B cell (primary cell): ENCODE results near the gene CTNNBL1. TPM values are rescaled to one million over a fixed set of nuclear protein-coding genes. Genes with fewer than 3 reads are reported as not detected.

Experiments
- ATAC-seq: fragments of 200-7000 bp; cut with Tn5 transposase; one replicate; pipeline ENCODE4 v1.10.0; 2021; ENCODE audit warnings: low read depth, mild to moderate bottlenecking, moderate number of reproducible peaks, moderate library complexity
- CTCF ChIA-PET: fragments of 350-600 bp; sonication (Branson Sonifier 250); formaldehyde crosslinking; loops from one replicate; lab custom pipeline; 2021; ENCODE audit warnings: antibody characterized with exemption, inconsistent platforms; lab: Charles Lee
- POLR2A ChIA-PET: fragments of 350-600 bp; sonication (Branson Sonifier 250); formaldehyde crosslinking; loops from one replicate; lab custom pipeline; 2021; ENCODE audit warnings: antibody characterized with exemption; lab: Charles Lee
- DNase-seq: peaks from one replicate; pipeline ENCODE4 v3.0.0; 2013
- H2AFZ ChIP-seq: 2 replicates; pipeline ENCODE4 v1.6.1; 2012; ENCODE audit warnings: mild to moderate bottlenecking, low read depth, low read length; ENCODE audit not compliant: insufficient read depth, poor library complexity, severe bottlenecking
- H3K27ac ChIP-seq, 2 donors: 1 replicate in 1 of 2; 2 replicates in 1 of 2; pipeline ENCODE4 v1.5.1; 2012 to 2013; ENCODE audit warnings: low read length in 2 of 2, mild to moderate bottlenecking in 2 of 2, moderate library complexity in 1 of 2
- H3K27me3 ChIP-seq, 4 experiments: fragments of 200-600 bp in 1 of 4; sonication (generic) in 1 of 4; replicated peaks in 1 of 4; 1 replicate in 2 of 4; 2 replicates in 2 of 4; pipeline versions ENCODE4 v1.6.1 to v1.7.0; 2013 to 2016; ENCODE audit warnings: low read length in 3 of 4, mild to moderate bottlenecking in 2 of 4, mixed read lengths in 1 of 4, moderate library complexity in 1 of 4; ENCODE audit not compliant: insufficient read depth in 4 of 4, control insufficient read depth in 3 of 4; ENCODE audit errors: control extremely low read depth in 1 of 4
- H3K36me3 ChIP-seq, 2 experiments: replicated peaks in 1 of 2; 1 replicate in 1 of 2; 2 replicates in 1 of 2; pipeline versions ENCODE4 v1.6.1 to v1.7.1; 2013; ENCODE audit warnings: low read length in 1 of 2; ENCODE audit not compliant: insufficient read depth in 2 of 2, control insufficient read depth in 1 of 2; ENCODE audit errors: control extremely low read depth in 1 of 2, extremely low read depth in 1 of 2
- H3K4me1 ChIP-seq, 2 donors: fragments of 200-600 bp in 1 of 2; sonication (generic) in 1 of 2; 1 replicate in 1 of 2; 2 replicates in 1 of 2; pipeline versions ENCODE4 v1.5.1 to v1.6.1; 2013 to 2017; ENCODE audit warnings: low read length in 2 of 2; ENCODE audit not compliant: control insufficient read depth in 2 of 2, insufficient read depth in 2 of 2
- H3K4me2 ChIP-seq: replicated peaks from 2 replicates; pipeline ENCODE3; 2012; ENCODE audit warnings: mild to moderate bottlenecking, low read depth, low read length; ENCODE audit not compliant: poor library complexity, severe bottlenecking
- H3K4me3 ChIP-seq, 5 experiments: fragments of 200-600 bp in 1 of 5; sonication (generic) in 1 of 5; 1 replicate in 3 of 5; 2 replicates in 2 of 5; pipeline versions ENCODE4 v1.5.1 to v1.7.0; 2011 to 2016; ENCODE audit warnings: low read length in 4 of 5, mild to moderate bottlenecking in 4 of 5, low read depth in 2 of 5, control low read depth in 1 of 5, moderate library complexity in 1 of 5; ENCODE audit not compliant: insufficient read depth in 1 of 5; ENCODE audit errors: control extremely low read depth in 1 of 5, extremely low read depth in 1 of 5
- H3K79me2 ChIP-seq: fragments of 200-600 bp; sonication (generic); one replicate; pipeline ENCODE4 v1.6.0; 2016; ENCODE audit warnings: low read length; ENCODE audit not compliant: control insufficient read depth, insufficient read depth
- H3K9ac ChIP-seq: fragments of 200-600 bp; sonication (generic); 2 replicates; pipeline ENCODE4 v1.6.1; 2017; ENCODE audit warnings: mild to moderate bottlenecking, low read length, moderate library complexity
- H3K9me3 ChIP-seq, 3 donors: one replicate each; pipeline versions ENCODE4 v1.6.1 to v1.7.1; 2013; ENCODE audit warnings: low read length in 2 of 3; ENCODE audit not compliant: control insufficient read depth in 2 of 3, insufficient read depth in 1 of 3; ENCODE audit errors: control extremely low read depth in 1 of 3
- H4K20me1 ChIP-seq: 2 replicates; pipeline ENCODE4 v1.6.0; 2012; ENCODE audit warnings: mild to moderate bottlenecking, low read length; ENCODE audit not compliant: insufficient read depth, control insufficient read depth, poor library complexity, severe bottlenecking
- H3K27ac Mint-ChIP-seq: one replicate; pipeline ENCODE4 v1.8.0; 2021; ENCODE audit warnings: mixed read lengths
- H3K27me3 Mint-ChIP-seq: one replicate; pipeline ENCODE4 v1.8.0; 2021; ENCODE audit warnings: mixed read lengths
- H3K4me1 Mint-ChIP-seq: one replicate; pipeline ENCODE4 v1.8.0; 2021; ENCODE audit warnings: mixed read lengths
- H3K4me3 Mint-ChIP-seq: one replicate; pipeline ENCODE4 v1.8.0; 2021; ENCODE audit warnings: mixed read lengths
- H3K9me3 Mint-ChIP-seq: one replicate; pipeline ENCODE4 v1.8.0; 2022; ENCODE audit warnings: mixed read lengths; ENCODE audit not compliant: insufficient read depth
- CTCF ChIP-seq: fragments of 200-600 bp; IDR thresholded peaks from one replicate; pipeline ENCODE4 v1.8.0; 2022; ENCODE audit warnings: antibody characterized with exemption, mild to moderate bottlenecking
- EZH2 ChIP-seq: IDR thresholded peaks from 2 replicates; pipeline ENCODE4 v1.6.1; 2012; ENCODE audit warnings: borderline replicate concordance, low read depth, mild to moderate bottlenecking, moderate library complexity, low read length; ENCODE audit not compliant: insufficient read depth, poor library complexity, severe bottlenecking
- WGBS: methylation state at CpG from one replicate; pipeline ENCODE4 v1.1.5; 2013; ENCODE audit warnings: missing lambda C conversion rate; ENCODE audit not compliant: insufficient coverage; 5-methylcytosine and 5-hydroxymethylcytosine counted together
- intact Hi-C: fragments of 100-400 bp; cut with micrococcal nuclease; formaldehyde crosslinking; loops from one replicate; pipeline ENCODE4 v1.10.0; 2022
- polyA plus RNA-seq: library from polyadenylated mRNA; depleted of rRNA; stranded (reverse); fragments of >200 nt; gene quantifications from 2 replicates; pipeline ENCODE4 v1.2.3, GENCODE V29; 2012
- total RNA-seq, 2 donors: library from RNA; stranded (reverse); fragments of 120-200 nt in 1 of 2; gene quantifications; 1 replicate in 1 of 2; 2 replicates in 1 of 2; pipeline versions ENCODE4 v1.2.3 to v1.2.4, GENCODE V29; 2013 to 2022

Gene CTNNBL1
- total and polyA plus RNA-seq, 2 donors (not counting 1 experiment from before 2014, with no cell fraction given), result 25.3 to 64.7 TPM

- H3K27me3 Mint-ChIP-seq, result no peaks in the 10 kb centered on the region
- ChIA-PET CTCF (no interaction called here), POLR2A (no interaction called here)
- no peak overlapping the region for H2AFZ ChIP-seq
- no peaks in the 10 kb centered on the region for H3K4me1 Mint-ChIP-seq
- intact Hi-C loops, result no loop called here
- H3K9ac ChIP-seq, result no peak overlapping the region
- no peak overlapping the region for H3K4me3 ChIP-seq
- H3K4me3 Mint-ChIP-seq, result no peak overlapping the region
- no peaks in the 10 kb centered on the region for H3K4me1 ChIP-seq
- no peaks in the 10 kb centered on the region for H3K27me3 ChIP-seq
- no peaks in the 10 kb centered on the region for H3K9me3 ChIP-seq
- no peak overlapping the region for H3K4me2 ChIP-seq
- TF ChIP-seq CTCF (no peak), EZH2 (no peak)
- ATAC-seq, result no peak
- DNase-seq, result no peak
- H3K36me3 ChIP-seq, result peaks cover 0 to 57% of the 10 kb centered on the region in 2 experiments
- no peaks in the 10 kb centered on the region for H3K79me2 ChIP-seq
- H3K27ac Mint-ChIP-seq, result no peak overlapping the region
- no peaks in the 10 kb centered on the region for H4K20me1 ChIP-seq
- 97% methylated on average over 7 of the region's 9 CpGs for WGBS
- H3K9me3 Mint-ChIP-seq, result no peaks in the 10 kb centered on the region
- H3K27ac ChIP-seq, result no peak overlapping the region
These were observed 178.3 kb downstream of the CTNNBL1 start for GRCh38 chr20:37872161-37872560.

- 95% methylated on average over 11 of the region's 11 CpGs for WGBS
- TF ChIP-seq EZH2, result no peak
- TF ChIP-seq CTCF, result no peak
- Histone ChIP-seq H3K27ac (no peak overlapping the region), H3K9me3 (no peaks in the 10 kb centered on the region), H2AFZ (no peak overlapping the region), H3K27me3 (no peaks in the 10 kb centered on the region), H4K20me1 (no peaks in the 10 kb centered on the region), H3K9ac (no peak overlapping the region), H3K79me2 (no peaks in the 10 kb centered on the region), H3K4me3 (no peak overlapping the region), H3K36me3 (peaks cover 0 to 46% of the 10 kb centered on the region in 2 experiments), H3K4me1 (no peaks in the 10 kb centered on the region), H3K4me2 (no peak overlapping the region)
- ATAC-seq (no peak), DNase-seq (no peak)
- Mint-ChIP-seq H3K27ac (no peak overlapping the region), H3K4me1 (no peaks in the 10 kb centered on the region), H3K9me3 (no peaks in the 10 kb centered on the region), H3K27me3 (no peaks in the 10 kb centered on the region), H3K4me3 (no peak overlapping the region)
- POLR2A ChIA-PET, result no interaction called here
- CTCF ChIA-PET, result no interaction called here
- intact Hi-C loops, result no loop called here
These were observed 180.1 kb downstream of the CTNNBL1 start for GRCh38 chr20:37873884-37874283.
